NCI-H2171 (cell line): ENCODE data around the gene NPC1.
"Not testable (repeated sequence)": the region's sequence is repeated elsewhere in the genome, so short reads cannot be mapped to it uniquely, and the experiment has no call there.

Source experiments
- DNase-seq: peaks from one replicate; lab custom pipeline; 2025; lab: John Stamatoyannopoulos, UW

NPC1 gene

DNA sequence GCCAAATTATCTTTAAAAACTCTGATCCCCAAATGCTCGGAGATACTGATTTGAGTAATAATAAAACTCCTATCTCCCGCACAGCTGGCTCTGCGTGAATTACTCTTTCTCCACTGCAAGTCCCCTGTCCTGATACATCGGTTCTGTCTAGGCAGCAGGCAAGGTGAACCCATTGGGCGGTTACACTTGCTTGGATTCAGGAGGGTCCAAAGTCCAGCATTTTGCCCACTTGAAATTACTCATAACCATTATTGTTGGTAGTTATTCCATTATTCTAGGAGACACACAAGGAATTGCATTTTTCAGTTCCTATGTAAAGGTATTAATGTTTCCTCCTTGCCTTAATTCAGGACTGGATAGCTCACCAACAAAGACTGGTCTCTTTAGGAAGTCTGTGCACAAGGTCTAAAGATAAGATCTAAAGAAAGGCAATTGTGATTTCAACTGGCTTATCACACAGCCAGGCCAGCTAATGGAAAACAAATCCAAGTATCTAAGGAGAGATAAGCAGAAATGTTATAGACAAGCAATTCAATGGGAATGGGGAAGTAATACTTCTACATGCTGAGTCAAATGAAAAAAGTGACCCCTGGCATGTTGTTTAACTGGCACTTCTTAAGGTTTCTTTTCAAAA, 23.2 kb upstream of the NPC1 start:
- DNase-seq, result no peak

GRCh38 chr18:23608211-23608610, 21.9 kb upstream of the NPC1 start:
- no peak for DNase-seq

DNA sequence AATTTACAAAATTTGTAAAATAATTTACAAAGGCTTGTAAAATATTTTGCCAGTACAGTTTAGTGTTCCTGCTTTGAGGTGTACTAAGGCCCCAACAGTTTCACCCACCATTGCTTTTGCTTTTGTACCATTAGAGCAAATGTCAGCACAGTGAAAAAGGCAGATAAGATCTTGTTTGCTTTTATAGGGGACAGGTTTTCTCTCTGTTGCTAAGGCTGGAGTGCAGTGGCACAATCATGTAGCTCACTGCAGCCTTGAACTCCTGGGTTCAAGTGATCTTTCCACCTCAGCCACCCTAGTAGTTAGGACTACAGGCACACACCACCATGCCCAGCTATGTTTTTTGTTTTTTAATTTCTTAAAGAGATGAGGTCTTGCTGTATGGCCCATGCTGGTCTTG, 19.6 kb upstream of the NPC1 start:
- DNase-seq, result no peak

DNA sequence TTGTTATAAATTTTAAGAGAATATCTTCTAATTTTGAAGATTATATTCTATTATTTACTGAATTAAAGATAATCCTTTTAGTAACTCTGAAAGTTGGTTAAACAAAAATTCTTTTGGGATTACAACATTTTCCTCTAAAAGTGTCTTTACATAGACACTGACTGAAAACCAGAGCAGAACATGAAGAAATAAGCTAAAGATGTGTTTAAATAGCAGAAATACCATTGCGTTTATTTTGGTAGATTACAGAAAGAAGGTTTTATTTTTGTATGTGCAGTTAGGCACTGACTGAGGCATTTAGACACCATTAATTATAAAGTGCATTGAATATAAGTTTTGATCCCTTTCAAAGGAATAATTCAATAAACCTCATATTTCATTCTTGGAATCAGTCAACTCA, 13.5 kb upstream of the NPC1 start:
- no peak for DNase-seq

- DNase-seq, result no peak
These were observed 9.9 kb upstream of the NPC1 start for GRCh38 chr18:23596183-23596582.

GRCh38 chr18:23595591-23595990, 9.3 kb upstream of the NPC1 start:
- DNase-seq, result no peak

GRCh38 chr18:23593720-23594119, 7.4 kb upstream of the NPC1 start:
- DNase-seq, result no peak

DNA sequence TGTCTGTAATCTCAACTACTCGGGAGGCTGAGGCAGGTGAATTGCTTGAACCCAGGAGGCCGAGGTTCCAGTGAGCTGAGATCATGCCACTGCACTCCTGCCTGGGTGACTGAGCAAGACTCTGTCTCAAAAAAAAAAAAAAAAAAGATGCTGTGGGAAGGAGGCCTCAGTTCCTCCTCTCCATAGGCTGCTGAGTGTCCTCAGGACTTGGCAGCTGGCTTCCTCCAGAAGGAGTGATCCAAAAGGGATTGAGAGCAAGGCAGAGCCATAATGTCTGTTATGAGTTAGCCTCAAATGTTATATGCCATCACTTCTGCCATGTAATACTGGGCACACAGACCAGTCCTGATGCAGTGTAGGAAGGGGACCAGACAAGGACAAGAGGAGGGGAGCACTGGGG, 6.6 kb upstream of the NPC1 start:
- no peak for DNase-seq

GRCh38 chr18:23591011-23591410, 4.7 kb upstream of the NPC1 start:
- no peak for DNase-seq

GRCh38 chr18:23588836-23589560, 2.7 kb upstream of the NPC1 start:
- DNase-seq, result no peak

DNA sequence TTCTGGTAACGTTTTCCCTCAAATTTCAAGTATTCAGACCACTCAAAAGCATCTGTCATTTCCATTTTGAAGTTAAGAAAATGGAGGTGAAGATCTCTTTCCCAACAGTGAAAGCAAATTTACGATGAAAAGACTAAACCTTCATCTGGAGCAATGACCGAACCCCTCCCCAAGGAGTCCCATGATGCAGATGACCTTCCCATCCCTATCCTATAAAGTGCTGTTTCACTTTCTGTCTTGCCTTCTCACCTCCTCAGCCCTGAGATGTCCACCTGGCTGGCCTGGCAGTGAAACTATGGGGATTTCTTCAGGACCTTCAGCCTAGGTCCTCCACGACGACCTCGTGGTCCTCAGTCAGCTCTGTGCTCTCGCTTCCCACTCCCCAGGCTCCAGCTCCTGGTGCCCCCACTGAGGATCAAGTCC, 925 bp upstream of the NPC1 start:
- DNase-seq, result no peak

DNA sequence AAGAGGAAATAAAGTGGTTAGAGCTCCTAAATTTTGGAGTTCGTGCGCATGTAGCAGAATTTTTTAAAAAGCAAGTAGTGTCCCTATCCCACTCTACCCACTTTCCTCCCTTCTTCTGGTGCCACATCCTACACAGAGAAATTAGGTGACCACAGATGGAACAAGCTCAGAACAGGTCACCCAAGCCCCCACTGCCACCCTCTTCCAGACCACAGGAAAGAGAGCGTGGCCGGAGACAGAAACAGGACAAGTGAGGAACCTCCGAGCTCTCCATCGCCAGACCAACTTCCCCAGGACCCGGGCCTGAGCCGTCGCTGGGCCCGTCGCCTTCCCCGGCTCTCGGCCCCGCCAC, 433 bp downstream of the NPC1 start:
- no peak for DNase-seq

GRCh38 chr18:23585007-23585871, 1.1 kb downstream of the NPC1 start:
- no peak for DNase-seq

- no peak for DNase-seq
These were observed 2.0 kb downstream of the NPC1 start for GRCh38 chr18:23584019-23584983.

GRCh38 chr18:23583071-23583865, 3.0 kb downstream of the NPC1 start:
- no peak for DNase-seq

GRCh38 chr18:23580677-23581367, 5.5 kb downstream of the NPC1 start:
- DNase-seq, result no peak

DNA sequence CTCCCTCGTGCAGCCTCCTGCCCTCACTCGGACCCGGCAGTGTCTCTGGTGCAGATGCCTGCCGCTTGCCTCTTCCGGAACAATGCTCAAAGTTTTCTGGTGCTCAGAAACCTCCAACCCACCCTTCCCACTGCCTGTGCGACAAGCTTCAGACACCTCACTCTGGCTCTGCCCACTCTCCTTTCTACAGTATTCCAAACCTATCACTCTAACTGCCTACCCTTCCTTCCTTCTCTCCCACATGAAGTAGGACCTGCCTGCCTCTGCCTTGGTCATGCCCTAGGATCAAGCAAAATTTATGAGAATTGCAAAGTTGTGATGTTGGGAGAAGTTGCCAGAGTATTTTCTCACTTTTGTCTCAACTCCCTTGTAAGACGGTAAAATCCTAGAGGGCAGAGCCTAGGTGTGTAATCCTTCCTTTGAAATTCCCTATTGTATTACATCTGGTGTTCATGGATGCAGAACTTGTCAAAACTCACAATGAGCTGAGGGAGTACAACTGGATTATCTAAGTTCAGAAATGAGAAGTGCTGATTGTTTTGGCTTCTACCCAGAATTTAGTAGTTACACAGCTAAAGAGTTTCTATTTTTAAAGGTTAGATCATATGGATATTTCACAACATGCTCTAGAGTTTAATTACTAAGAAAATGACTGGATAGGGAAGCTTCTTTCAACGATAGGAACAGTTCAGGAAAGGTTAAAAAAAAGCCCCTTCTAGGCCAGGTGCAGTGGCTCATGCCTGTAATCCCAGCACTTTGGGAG, 7.2 kb downstream of the NPC1 start:
- no peak for DNase-seq

- no peak for DNase-seq
These were observed 8.1 kb downstream of the NPC1 start for GRCh38 chr18:23578067-23578701.

- not testable (repeated sequence) for DNase-seq
These were observed 8.8 kb downstream of the NPC1 start for GRCh38 chr18:23577521-23577920.
